ENCODE data around the gene CARMIL1.
A peak's percentile ranks its signal among the peaks of the same experiment; 100 is the strongest.
"Not testable (repeated sequence)": the region's sequence is repeated elsewhere in the genome, so short reads cannot be mapped to it uniquely, and the experiment has no call there.

CARMIL1 gene

GRCh38 chr6:25277857-25278256 lies 1.3 kb upstream of the CARMIL1 start:
- no peak for DNase-seq

DNA sequence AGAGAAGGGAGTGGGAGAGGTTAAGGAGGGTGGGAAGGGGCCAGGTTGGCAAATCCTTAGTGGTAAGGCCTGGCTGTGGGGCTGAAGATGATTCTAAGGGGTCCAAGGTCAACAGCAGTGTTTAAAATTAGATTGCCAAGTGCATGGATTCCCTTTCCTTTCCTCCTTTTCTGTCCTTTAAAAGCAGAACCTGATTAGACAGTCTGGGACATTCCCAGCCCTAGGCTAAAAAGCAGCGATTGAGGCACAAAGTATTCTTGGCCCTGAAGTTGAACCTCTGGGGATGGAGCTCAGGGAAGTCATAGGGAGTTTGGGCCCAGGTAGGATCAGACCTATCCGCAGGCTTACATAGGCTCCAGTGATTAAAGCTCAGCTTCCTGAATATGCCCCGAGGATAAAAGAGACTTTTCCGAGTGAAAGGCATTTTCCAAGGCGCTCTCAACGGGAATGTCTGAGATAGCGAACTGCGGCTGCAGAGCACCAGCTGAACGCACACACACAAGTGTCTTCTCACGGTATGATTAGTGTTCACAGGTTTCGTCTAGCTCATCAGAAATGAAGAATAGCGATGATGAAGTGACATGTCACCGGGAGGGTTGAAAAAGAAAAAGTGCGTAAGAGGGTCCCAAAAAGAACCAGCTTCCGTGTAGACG lies 787 bp upstream of the CARMIL1 start:
- no peak for DNase-seq

DNA sequence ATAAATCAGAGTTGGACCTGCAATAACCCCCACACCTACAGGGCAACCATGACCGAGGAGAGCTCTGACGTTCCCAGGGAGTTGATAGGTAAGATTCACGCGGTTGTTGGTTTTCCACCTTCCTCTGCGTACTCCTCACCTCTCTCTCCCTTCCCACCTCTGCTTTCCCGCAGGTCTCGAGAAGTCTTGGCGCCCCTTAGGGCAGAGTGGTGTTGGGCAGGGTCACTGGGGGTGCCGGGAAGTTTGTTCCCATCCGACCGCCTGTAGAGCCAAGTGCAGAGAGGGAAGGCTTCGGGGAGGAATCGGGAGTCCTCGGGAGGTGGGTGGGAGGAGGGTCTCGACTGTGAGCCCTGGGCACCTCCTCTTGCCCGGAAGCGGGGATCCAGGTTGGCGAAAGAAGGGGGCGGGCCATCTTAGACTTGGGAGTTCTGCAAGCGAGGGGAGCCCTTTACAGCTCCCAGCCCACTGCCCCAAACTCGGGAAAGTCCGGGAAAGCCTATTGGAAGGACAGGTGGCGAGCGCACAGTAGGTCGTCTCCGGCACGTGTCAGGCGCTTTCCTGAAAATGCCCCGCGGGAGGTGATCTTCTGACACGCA lies 672 bp downstream of the CARMIL1 start:
- no peak for DNase-seq

GRCh38 chr6:25280344-25281074 lies 1.3 kb downstream of the CARMIL1 start:
- DNase-seq, result peak in 1 of 2 donors; percentile 9

DNA sequence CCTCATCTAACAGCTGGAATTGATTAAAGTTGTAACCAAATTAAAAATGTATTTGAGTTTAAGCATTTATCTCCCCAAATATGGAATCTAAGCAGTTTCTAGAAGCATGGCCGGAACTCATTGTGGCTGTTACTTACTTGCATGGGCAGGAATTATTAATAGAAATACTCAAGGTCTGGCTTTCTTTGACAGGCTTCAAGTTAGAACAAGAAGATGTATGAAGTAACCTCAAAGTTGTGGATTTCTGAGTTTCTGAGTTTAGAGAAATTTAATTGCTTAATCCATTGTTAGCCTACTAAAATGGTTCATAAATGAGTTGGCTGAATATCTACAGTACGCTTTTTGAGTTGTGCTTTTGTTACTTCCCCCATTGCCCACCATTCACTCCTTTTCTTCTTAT lies 7.7 kb downstream of the CARMIL1 start:
- no peak for DNase-seq

- no peak for DNase-seq
Measured at GRCh38 chr6:25287941-25288340, 8.8 kb downstream of the CARMIL1 start.

- DNase-seq, result no peak
Measured at GRCh38 chr6:25288518-25288917, 9.3 kb downstream of the CARMIL1 start.

DNA sequence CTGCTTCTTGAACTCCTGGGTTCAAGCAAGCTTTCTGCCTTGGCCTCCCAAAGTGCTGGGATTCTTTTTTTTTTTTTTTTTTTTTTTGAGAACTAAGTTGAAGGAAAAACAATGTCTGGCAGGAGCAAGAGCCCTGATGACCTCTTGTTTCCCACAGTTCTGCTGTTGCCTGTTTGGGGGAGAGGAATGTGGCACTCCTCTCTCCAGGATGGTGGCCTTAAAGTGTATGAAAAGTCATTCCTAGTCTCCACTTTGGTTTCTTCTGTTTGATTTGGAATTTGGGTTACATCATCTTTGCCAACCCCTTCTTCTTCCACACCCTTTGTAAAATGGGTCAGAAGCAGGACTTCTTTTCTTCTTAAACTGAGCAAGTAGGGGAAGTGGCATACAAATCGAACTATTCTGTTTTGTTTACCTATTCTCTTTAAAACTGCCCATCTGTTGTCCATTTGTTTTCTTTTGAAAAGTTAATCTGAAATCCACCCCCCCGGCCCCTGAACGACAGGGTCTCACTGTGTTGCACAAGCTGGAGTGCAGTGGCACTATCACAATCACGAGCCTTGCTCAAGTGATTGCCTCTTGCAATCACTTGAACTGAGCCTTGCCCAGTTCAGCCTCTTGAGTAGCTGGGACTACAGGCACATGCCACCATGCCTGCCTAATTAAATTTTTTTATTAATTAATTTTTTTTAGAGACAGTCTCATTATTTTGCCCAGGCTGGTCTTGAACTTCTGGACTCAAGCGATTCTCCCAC lies 11.3 kb downstream of the CARMIL1 start:
- DNase-seq, result no peak

GRCh38 chr6:25292384-25292783 lies 13.2 kb downstream of the CARMIL1 start:
- DNase-seq, result no peak

DNA sequence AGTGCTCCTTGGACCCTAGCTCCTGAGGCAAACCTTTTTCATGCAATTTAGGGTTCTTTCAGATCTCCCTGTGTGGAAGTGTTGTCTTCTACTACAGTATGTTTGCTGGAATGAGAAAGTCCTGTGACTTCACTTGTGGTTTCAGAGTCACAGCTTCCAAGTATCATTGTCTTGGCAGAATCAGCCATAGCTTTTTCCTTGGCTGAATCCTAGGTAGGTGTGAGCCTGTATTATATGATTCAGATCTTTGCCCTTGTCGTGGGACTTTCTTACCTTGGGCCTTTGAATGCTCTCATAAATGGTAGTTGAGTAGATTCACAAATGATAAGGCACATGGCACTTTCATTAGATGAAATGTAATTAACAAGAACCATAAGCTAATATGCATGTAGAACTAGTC lies 16.5 kb downstream of the CARMIL1 start:
- DNase-seq, result no peak

- DNase-seq, result no peak
Measured at GRCh38 chr6:25296217-25296905, 17.2 kb downstream of the CARMIL1 start.

- DNase-seq, result no peak
Measured at GRCh38 chr6:25297039-25297441, 17.9 kb downstream of the CARMIL1 start.

GRCh38 chr6:25297823-25298522 lies 18.8 kb downstream of the CARMIL1 start:
- no peak for DNase-seq

DNA sequence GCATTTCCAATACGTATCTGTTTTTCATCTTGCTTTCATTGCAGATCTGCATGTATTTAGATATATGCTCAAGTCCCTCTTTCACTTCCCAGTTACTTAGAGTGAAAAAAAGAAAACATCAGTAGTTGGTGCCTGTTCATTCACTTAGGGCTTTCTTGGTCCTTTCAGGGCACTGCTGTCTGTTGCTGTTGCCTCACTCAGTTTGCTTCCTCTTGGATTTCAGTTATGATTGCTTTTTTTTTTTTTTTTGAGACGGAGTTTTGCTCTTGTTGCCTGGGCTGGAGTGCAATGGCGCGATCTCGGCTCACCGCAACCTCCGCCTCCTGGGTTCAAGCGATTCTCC lies 19.3 kb downstream of the CARMIL1 start:
- not testable (repeated sequence) for DNase-seq

GRCh38 chr6:25301362-25301761 lies 22.2 kb downstream of the CARMIL1 start:
- DNase-seq, result peak in 1 of 2 donors; percentile 33

DNA sequence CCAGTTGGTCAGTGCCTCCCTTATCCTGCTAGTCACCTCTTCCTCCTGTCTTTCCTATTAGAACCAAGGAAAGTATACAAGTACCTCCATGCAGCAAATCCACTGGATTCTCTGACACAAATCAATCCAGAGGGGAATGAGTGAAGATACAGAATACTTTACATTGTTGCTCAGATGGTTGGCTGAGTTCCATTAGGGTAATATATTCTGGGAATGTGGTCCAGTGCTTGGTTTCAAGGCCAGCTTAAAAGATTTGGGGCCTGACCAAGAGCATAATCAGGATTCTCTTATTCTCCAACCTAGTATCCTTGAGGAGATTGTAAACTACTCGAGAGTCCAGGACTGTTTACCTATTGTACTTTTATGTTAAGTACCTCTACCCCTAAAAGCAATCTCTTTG lies 23.0 kb downstream of the CARMIL1 start:
- no peak for DNase-seq

DNA sequence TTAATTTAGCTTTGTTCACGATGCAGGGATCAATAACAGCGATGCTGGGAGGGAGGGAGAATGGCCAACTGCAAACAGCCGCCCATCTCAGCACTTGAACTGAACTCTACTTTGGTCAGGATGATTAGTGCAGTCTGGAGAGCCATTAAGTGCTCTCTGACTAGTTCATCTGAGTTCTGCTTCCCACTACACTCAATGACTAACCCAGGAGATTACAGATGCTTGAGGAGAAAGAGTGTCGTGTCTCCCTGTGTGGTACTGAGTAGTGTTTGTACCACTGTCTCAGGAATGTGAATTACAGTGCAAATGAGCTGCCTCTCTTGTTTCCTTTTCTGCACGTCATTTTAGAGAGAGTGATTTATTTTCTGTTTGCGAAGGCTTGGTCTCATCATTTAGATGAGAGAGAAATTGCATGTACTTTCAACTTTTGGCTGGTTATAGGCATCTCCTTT lies 23.5 kb downstream of the CARMIL1 start:
- no peak for DNase-seq

DNA sequence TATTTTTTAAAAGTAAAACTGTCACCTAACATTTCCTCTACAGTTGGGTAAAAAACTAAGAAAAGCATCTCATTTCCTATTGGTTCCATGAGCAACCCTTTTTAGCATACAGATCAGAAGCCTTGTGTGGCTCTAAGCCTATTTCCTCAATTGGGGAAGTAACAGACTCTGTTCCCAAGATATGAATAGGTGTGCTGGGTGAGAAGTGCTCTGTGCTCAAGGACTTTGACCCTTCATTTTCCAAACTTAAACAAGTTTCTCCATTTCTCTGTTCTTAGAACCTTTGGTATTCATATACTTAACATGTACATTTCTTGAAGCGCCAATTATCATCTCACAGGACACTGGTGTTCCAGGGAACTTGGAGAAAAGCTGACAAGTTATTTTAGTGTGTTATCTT lies 24.1 kb downstream of the CARMIL1 start:
- DNase-seq, result no peak

DNA sequence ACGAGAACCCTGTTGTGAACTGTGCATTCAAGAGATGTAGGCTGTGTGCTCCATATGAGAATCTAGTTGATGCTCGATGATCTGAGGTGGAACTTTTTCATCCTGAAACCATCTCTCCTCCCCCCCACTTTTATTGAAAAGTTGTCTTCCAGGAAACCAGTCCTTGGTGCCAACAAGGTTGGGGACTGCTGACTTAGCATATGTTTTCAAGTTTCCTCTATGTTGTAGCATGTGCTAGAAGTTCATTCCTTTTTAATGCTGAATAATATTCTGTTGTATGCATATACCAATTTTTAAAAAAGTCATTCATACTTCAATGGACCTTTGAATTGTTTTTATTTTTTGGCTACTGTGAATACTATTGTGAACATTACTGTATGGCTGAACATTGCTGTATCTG lies 27.2 kb downstream of the CARMIL1 start:
- no peak for DNase-seq

DNA sequence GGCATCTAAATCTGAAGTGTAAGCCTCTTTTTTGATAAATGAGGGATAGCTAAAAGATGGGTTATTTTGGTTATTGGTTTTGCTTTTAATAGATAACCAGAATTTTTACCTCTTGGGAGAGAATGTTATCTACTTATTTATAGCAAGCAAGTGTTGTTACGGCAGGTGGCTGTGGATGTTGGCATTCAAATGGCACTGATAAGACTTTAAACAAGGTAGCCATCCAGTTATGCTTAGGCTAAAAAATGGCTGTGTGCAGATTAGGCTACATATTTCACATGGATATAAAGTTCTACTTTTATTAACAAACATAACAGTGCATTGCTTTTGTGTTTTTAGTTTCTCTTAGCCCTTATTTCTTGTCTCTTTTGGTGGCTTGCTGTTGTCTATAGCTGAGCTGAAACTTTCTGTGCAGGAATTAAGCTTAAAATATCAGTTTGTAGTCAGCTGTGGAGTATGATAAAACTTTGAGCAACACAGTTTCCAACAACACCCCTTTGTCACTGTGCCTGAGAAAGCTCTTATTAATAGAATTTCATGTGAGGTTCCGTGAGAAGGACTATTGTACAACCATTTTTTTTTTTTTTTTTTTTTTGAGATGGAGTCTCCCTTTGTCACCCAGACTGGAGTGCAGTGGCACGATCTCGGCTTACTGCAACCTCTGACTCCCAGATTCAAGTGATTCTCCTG lies 28.8 kb downstream of the CARMIL1 start:
- DNase-seq, result no peak

GRCh38 chr6:25309886-25310285 lies 30.7 kb downstream of the CARMIL1 start:
- DNase-seq, result no peak

All from CD4-positive, alpha-beta T cell treated with Interleukin-4 for 1 hour (primary cell).